ENCODE results near the gene AP2B1.
A peak's percentile ranks its signal among the peaks of the same experiment; 100 is the strongest.

- no peak for TF ChIP-seq POLR2A (IDR thresholded peaks at IDR 0.05)
- TF ChIP-seq CTCF (IDR thresholded peaks at IDR 0.05): peak; percentile 80 to 97 (median 90)
- peak in 1 of 3 donors; percentile 41 for TF ChIP-seq POLR2AphosphoS5 (IDR thresholded peaks at IDR 0.05)
Measured at GRCh38 chr17:35764123-35764991, 177.2 kb downstream of the AP2B1 start.
